Spinal cord (tissue), 10 donors: Measurements from ENCODE around the gene MED10. TPM values are rescaled to one million over a fixed set of nuclear protein-coding genes. Genes with fewer than 3 reads are reported as not detected.
A peak's percentile ranks its signal among the peaks of the same experiment; 100 is the strongest.

Source experiments
- DNase-seq, 6 donors: peaks; one replicate each; pipeline versions ENCODE4 v3.0.0 to v3.0.0-alpha.2; 2013 to 2015; ENCODE audit warnings: low spot score in 6 of 6, low read depth in 4 of 6
- H3K27ac ChIP-seq: one replicate; pipeline ENCODE4 v1.5.1; 2013; ENCODE audit warnings: low read depth, low read length, control low read depth
- H3K27me3 ChIP-seq: one replicate; pipeline ENCODE4 v1.6.1; 2013; ENCODE audit warnings: low read length; ENCODE audit not compliant: control insufficient read depth, insufficient read depth
- H3K36me3 ChIP-seq: one replicate; pipeline ENCODE4 v1.6.1; 2013; ENCODE audit warnings: low read length; ENCODE audit not compliant: control insufficient read depth, insufficient read depth
- H3K4me1 ChIP-seq: one replicate; pipeline ENCODE4 v1.6.1; 2013; ENCODE audit warnings: low read length; ENCODE audit not compliant: control insufficient read depth, insufficient read depth
- H3K4me3 ChIP-seq: one replicate; pipeline ENCODE4 v1.5.1; 2013; ENCODE audit warnings: low read depth, low read length, control low read depth
- H3K9me3 ChIP-seq: one replicate; pipeline ENCODE4 v1.6.1; 2013; ENCODE audit warnings: low read length; ENCODE audit not compliant: control insufficient read depth, insufficient read depth
- WGBS: methylation state at CpG from one replicate; pipeline ENCODE4 v1.1.5; 2013; ENCODE audit warnings: missing lambda C conversion rate; ENCODE audit not compliant: insufficient coverage; 5-methylcytosine and 5-hydroxymethylcytosine counted together
- polyA plus RNA-seq, 2 donors: library from polyadenylated mRNA; unstranded; fragments of 120-200 nt; gene quantifications; one replicate each; pipeline ENCODE4 v1.2.1, GENCODE V29; 2013; ENCODE audit not compliant: insufficient read length in 2 of 2
- total RNA-seq, 2 donors: library from RNA; depleted of rRNA in 1 of 2; stranded (reverse); fragments of 120-200 nt in 1 of 2; fragments of >200 nt in 1 of 2; gene quantifications; one replicate each; pipeline versions ENCODE4 v1.2.3 to v1.2.4, GENCODE V29; 2013 to 2014
- donor health status: healthy.

MED10 gene
- total and polyA plus RNA-seq, 4 donors: 10.8 to 58.8 (median 36.0) TPM

DNA sequence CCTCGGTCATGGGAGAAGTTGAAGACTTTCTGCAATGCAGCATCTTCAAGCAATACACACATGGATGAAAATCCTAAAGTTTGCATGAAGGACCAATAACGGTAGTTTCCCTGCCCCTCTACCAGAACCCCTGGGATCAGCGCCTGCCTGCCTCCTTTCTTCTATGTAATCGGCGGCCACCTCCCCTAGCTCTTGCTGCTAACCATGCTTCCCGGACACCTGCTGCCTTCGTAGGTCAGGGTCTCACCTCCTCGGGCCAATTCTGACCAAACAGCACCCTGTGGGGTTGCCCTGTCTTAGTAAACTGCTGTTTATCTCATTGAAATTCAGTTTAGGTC lies 388 bp upstream of the MED10 start:
- Histone ChIP-seq H3K36me3 (peaks cover 2% of the 10 kb centered on the region), H3K27me3 (no peaks in the 10 kb centered on the region), H3K9me3 (no peaks in the 10 kb centered on the region), H3K4me1 (peaks cover 14% of the 10 kb centered on the region), H3K27ac (no peak overlapping the region), H3K4me3 (peak overlapping the region; percentile 95)
- no peak for DNase-seq
- WGBS: 5% methylated on average over 8 of the region's 8 CpGs

DNA sequence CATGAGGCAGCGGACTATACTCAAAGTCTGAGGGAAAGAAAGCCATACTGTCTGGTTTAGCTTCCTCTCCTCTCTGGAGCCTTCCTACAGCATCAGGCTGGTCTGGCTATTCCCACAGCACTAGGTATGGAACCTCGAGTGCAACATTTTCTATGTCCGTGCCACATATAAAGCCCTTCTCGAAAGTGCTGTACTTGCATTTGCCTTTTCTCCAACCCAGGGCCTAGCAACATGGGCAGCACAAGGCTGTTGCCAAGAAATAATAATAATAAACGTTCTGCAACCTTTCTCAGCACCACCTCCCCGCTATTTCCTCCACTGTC lies 804 bp downstream of the MED10 start:
- peaks cover 14% of the 10 kb centered on the region for H3K36me3 ChIP-seq
- H3K9me3 ChIP-seq: no peaks in the 10 kb centered on the region
- H3K4me3 ChIP-seq: peak overlapping the region; percentile 95
- H3K27ac ChIP-seq: no peak overlapping the region
- 44% methylated on average over 6 of the region's 6 CpGs for WGBS
- DNase-seq: peak in 1 of 6 donors; percentile 4
- no peaks in the 10 kb centered on the region for H3K27me3 ChIP-seq
- H3K4me1 ChIP-seq: peaks cover 14% of the 10 kb centered on the region

DNA sequence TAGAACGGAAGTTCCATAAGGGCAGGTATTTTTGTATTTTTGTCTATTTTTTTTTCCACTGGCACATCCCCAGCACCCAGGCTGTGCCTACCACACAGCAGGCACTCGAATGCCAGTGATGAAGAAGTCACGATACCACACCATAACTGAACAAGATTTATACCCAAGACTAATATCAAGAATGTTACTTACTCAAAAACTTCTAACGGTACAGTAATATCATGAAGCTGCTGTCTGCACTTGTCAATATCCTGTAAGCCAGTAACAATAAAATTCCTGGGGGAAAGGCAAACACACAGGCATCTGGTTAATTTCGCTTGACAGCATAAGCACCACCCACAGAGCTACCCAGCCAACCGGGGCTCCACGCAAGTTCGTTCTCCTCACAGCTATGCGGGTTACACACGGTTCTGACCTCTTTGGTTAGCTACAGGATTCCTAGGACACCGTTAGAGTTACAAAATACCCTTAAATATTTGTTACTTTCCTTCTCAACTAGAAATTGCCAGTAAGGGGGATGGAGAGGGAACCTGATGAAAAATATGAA lies 1.3 kb downstream of the MED10 start:
- Histone ChIP-seq H3K4me3 (peak overlapping the region; percentile 95), H3K9me3 (no peaks in the 10 kb centered on the region), H3K36me3 (peaks cover 18% of the 10 kb centered on the region), H3K27ac (no peak overlapping the region), H3K27me3 (no peaks in the 10 kb centered on the region), H3K4me1 (peaks cover 14% of the 10 kb centered on the region)
- WGBS: 81% methylated on average over 9 of the region's 11 CpGs
- DNase-seq: no peak

DNA sequence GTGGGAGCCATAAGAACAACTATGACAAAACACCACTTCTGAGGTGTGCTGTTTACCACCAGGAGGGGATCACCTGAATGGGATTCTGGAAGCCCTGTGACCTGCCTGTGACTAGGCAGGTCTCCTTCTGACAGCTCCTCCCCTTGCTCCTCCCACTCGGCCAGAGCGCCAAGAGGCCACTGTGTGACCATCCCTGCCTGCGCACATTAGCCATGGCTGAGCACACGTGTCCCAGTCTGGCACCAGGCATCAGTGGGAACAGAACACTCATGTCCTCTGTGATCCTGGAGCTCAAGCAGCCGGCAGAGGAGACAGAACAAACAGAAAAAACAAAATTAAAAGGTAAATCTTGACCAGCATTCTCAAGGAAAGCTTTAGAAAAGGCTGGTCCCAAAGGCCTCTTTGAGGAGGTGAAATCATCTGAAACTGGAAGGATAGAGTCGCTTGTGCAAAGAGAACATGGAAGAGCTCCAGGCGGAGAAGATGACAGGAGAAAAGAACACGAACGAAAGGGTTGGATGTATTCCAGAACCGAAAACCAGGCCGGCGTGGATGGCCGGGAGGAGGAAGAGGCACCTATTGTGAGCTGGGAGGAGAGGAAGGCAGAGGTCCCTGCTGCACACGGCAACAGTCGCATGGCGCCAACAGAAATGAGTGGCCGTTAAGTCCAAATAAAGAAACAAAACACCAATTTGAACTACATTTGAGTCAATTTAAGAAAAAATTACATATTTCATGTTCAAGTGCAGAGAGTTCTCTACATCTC lies 5.1 kb downstream of the MED10 start:
- H3K4me1 ChIP-seq: peaks cover 10% of the 10 kb centered on the region
- 93% methylated on average over 11 of the region's 17 CpGs for WGBS
- H3K9me3 ChIP-seq: no peaks in the 10 kb centered on the region
- no peak overlapping the region for H3K27ac ChIP-seq
- H3K27me3 ChIP-seq: no peaks in the 10 kb centered on the region
- peaks cover 43% of the 10 kb centered on the region for H3K36me3 ChIP-seq
- no peak overlapping the region for H3K4me3 ChIP-seq
- DNase-seq: no peak

DNA sequence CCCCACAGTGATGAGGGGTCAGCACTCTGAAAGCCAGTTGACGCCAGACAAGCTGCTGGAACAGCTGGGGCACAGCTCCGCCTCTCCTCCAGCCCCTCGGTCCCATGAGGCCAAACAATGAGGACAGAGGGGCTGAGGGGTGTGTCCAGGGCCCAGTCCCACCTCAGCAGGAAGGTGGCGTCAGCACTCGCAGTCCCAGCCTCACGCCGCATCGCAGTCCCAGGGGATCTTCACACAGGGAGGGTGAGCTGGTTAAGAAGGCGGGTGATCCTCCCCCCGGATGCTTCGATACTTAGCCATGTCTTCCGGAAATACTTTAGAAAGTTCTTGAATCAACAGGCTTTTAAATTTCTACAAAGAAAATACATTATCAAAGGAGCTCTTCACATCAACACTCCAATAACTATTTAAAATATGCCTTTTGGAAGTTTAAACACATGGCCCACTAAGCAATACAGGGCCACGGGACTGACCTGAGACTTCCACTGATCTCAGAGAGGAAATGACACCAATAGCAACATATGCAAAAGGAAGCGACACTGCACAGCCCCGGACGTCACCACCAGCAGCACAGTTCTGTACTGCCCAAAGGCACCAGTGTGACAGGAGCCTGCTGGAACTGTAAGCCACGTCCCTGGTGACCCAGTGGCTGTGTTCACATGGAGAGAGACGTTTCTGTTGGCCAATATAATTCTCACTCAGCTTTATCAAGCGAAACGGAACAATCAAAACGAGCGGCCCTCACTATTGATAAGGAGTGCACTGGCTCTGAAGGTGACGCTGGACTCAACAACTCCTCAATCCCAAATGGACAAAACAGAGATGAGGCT lies 5.9 kb downstream of the MED10 start:
- WGBS: 93% methylated on average over 15 of the region's 23 CpGs
- no peak overlapping the region for H3K27ac ChIP-seq
- no peak overlapping the region for H3K4me3 ChIP-seq
- DNase-seq: no peak
- no peaks in the 10 kb centered on the region for H3K27me3 ChIP-seq
- no peaks in the 10 kb centered on the region for H3K9me3 ChIP-seq
- peaks cover 6% of the 10 kb centered on the region for H3K4me1 ChIP-seq
- peaks cover 43% of the 10 kb centered on the region for H3K36me3 ChIP-seq

DNA sequence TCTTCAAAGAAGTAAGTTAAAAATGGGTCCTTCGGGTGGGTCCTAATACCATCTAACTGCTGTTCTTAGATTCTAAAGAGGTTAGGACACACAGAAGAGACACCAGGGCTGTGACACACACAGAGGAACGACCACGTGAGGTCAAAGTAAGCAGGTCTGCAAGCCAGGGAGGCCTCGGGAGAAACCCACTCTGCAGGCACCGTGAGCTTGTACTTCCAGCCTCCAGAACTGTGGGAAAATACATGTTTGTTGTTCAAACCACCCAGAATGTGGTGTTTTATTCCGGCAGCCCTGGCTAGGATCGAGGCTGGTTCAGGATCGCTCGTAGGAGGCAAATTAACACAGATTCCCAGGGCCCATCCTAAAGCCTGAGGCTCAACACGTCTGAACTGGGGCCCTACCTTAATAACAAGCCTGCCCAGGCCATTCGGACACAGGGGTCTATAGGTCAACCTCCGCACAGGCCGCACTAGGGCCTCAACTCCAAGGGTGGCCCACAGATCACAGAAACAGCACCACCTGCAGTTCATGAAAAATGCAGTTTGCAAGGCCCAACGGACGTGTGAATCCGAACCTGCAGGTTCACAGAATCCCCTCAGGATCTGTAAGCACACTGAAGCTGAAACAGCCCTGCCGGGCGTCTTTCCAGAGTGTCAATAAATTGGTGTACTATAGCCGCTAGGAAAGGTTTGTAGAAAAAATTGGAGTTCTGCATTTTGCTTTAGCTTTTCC lies 7.1 kb downstream of the MED10 start:
- H3K9me3 ChIP-seq: no peaks in the 10 kb centered on the region
- H3K4me3 ChIP-seq: no peak overlapping the region
- H3K36me3 ChIP-seq: peaks cover 45% of the 10 kb centered on the region
- H3K27ac ChIP-seq: no peak overlapping the region
- WGBS: 91% methylated on average over 16 of the region's 19 CpGs
- H3K27me3 ChIP-seq: no peaks in the 10 kb centered on the region
- no peak for DNase-seq
- no peaks in the 10 kb centered on the region for H3K4me1 ChIP-seq

DNA sequence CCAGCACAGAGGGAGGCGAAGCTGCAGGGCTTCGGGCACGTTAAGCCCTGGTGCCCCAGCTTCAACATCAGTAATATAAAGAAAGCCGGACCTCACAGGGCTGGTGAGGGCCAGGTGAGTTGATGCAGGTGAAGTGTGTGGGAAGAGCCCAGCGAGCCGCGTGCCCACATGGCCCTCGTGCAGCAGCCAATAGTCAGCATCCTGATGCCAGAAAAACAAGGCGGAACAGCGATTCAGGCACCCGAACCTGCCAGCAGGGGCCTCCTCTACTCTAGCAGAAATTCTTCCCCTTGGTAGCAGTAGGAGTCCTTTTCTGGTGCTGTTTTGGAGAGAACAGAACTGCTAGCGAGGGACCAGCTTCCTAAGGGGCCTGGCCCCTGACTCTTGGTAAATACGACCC lies 7.8 kb downstream of the MED10 start:
- H3K4me1 ChIP-seq: no peaks in the 10 kb centered on the region
- H3K4me3 ChIP-seq: no peak overlapping the region
- no peak overlapping the region for H3K27ac ChIP-seq
- H3K36me3 ChIP-seq: peaks cover 47% of the 10 kb centered on the region
- WGBS: 80% methylated on average over 4 of the region's 13 CpGs
- H3K27me3 ChIP-seq: no peaks in the 10 kb centered on the region
- no peaks in the 10 kb centered on the region for H3K9me3 ChIP-seq
- DNase-seq: no peak

DNA sequence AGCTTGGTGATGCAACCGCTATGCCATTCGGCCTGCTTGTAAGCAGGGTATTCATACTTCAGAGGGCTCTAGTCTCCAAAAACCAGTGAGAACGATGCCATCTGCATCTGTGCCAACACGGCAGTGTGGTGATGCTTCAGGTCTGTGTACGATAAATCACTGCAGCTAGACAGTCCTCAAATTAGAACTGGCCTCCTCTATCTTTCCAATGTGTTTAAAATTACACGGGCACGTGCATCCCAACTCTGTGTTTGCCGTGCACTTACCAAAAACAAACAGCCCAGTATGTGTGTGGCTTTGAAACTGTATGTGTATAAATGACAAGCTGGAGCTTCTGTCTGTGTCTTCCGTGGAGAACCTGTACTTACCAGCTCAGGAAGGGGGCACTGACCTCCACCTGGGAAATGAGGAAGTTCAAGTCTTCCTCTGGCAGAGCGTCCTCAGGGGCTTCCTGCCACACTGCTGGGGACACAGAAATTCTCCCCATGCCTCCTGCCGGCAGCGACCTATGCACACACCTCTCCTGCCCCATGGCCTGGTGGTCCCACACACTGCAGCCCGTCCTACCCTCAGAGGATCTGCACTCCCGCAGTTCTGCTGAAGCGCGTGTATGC lies 12.3 kb downstream of the MED10 start:
- WGBS: 81% methylated on average over 13 of the region's 16 CpGs
- H3K36me3 ChIP-seq: peaks cover 36% of the 10 kb centered on the region
- DNase-seq: no peak
- no peaks in the 10 kb centered on the region for H3K9me3 ChIP-seq
- H3K4me3 ChIP-seq: no peak overlapping the region
- no peaks in the 10 kb centered on the region for H3K27me3 ChIP-seq
- no peak overlapping the region for H3K27ac ChIP-seq
- H3K4me1 ChIP-seq: no peaks in the 10 kb centered on the region
